ENCODE measurements around the gene BEND3. TPM values are rescaled to one million over a fixed set of nuclear protein-coding genes. Genes with fewer than 3 reads are reported as not detected.
"Not testable (repeated sequence)": the region's sequence is repeated elsewhere in the genome, so short reads cannot be mapped to it uniquely, and the experiment has no call there.

BEND3 gene
- total RNA-seq, 1 donor from 2014 or later, result 10.9 TPM

- Mint-ChIP-seq H3K27me3 (ENCODE audit: unreplicated experiment) (no peaks in the 10 kb centered on the region), H3K27ac (ENCODE audit: unreplicated experiment) (peak overlapping the region; percentile 91), H3K4me1 (ENCODE audit: low read depth, unreplicated experiment) (peaks cover 14% of the 10 kb centered on the region), H3K4me3 (ENCODE audit: unreplicated experiment) (peak overlapping the region; percentile 69), H3K9me3 (ENCODE audit: unreplicated experiment) (no peaks in the 10 kb centered on the region), H3K36me3 (ENCODE audit: unreplicated experiment) (no peaks in the 10 kb centered on the region)
- DNase-seq, result peak; percentile 66
- no peak for TF ChIP-seq CTCF (IDR thresholded peaks at IDR 0.05; ENCODE audit: partially characterized antibody, unreplicated experiment)
Observed at GRCh38 chr6:107154131-107154800, 39.0 kb upstream of the BEND3 start.

DNA sequence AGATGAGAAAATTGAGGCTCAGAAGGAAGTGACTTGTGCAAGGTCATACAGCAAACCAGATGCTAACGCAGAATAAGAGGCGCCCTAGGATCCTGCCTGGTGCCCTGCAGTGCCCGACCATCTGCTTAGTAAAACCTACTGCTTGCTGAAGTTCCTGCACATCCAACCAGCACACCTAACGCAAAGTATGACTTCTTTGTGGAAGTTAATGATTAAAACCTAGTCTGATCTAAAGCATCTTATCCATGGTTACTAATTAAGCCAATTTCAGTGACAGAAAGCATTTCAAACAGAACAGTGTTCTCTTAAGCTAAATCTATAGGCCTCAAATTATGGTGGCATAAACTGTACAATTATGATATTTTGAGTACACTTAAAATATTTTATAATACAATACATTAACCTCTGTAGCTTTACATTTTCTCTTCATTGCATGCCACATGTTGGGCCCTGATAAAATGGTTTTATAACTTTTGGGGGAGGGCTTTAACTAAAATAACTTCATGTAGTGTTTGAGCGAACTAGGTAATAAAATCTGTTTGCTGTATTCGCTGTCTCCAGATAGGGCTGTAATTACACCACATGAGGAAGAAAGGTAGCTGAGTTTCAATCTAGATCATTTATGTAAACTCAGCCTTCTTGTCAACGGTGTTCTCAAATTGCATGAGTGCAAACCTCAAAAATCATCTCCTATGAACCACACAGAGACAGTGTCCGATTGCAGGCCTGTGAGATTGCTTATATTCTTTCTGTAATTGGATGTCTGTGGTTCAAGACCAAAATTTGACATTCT lies 37.5 kb upstream of the BEND3 start:
- Mint-ChIP-seq H3K4me3 (ENCODE audit: unreplicated experiment) (no peak overlapping the region), H3K27ac (ENCODE audit: unreplicated experiment) (no peak overlapping the region), H3K27me3 (ENCODE audit: unreplicated experiment) (no peaks in the 10 kb centered on the region), H3K4me1 (ENCODE audit: low read depth, unreplicated experiment) (peaks cover 14% of the 10 kb centered on the region), H3K36me3 (ENCODE audit: unreplicated experiment) (no peaks in the 10 kb centered on the region), H3K9me3 (ENCODE audit: unreplicated experiment) (no peaks in the 10 kb centered on the region)
- TF ChIP-seq CTCF (IDR thresholded peaks at IDR 0.05; ENCODE audit: partially characterized antibody, unreplicated experiment), result no peak
- no peak for DNase-seq

GRCh38 chr6:107144666-107145065 lies 29.4 kb upstream of the BEND3 start:
- no peak for TF ChIP-seq CTCF (IDR thresholded peaks at IDR 0.05; ENCODE audit: partially characterized antibody, unreplicated experiment)
- H3K27ac Mint-ChIP-seq (ENCODE audit: unreplicated experiment), result no peak overlapping the region
- DNase-seq, result no peak
- peaks cover 1% of the 10 kb centered on the region for H3K9me3 Mint-ChIP-seq (ENCODE audit: unreplicated experiment)
- no peaks in the 10 kb centered on the region for H3K27me3 Mint-ChIP-seq (ENCODE audit: unreplicated experiment)
- H3K36me3 Mint-ChIP-seq (ENCODE audit: unreplicated experiment), result no peaks in the 10 kb centered on the region
- H3K4me3 Mint-ChIP-seq (ENCODE audit: unreplicated experiment), result no peak overlapping the region
- no peaks in the 10 kb centered on the region for H3K4me1 Mint-ChIP-seq (ENCODE audit: low read depth, unreplicated experiment)

DNA sequence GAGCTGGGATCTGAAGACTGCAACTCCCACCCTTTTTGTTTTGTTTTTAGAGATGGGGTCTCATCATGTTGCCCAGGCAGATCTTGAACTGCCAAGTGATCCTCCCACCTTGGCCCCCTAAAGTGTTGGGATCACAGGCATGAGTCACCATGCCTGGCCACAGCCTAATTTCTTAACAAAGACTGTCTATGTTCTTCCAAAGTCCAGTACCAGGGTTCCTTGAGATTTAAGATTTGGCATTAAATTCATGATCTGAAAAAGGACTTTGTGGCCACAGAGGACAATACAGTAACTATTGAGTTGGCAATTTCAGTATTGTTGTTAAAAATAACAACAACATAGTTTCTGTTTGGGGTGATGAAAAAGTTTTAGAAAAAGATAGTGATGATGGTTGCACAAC lies 28.7 kb upstream of the BEND3 start:
- no peak overlapping the region for H3K4me3 Mint-ChIP-seq (ENCODE audit: unreplicated experiment)
- H3K27me3 Mint-ChIP-seq (ENCODE audit: unreplicated experiment), result no peaks in the 10 kb centered on the region
- no peak for TF ChIP-seq CTCF (IDR thresholded peaks at IDR 0.05; ENCODE audit: partially characterized antibody, unreplicated experiment)
- no peak for DNase-seq
- H3K27ac Mint-ChIP-seq (ENCODE audit: unreplicated experiment), result no peak overlapping the region
- no peaks in the 10 kb centered on the region for H3K36me3 Mint-ChIP-seq (ENCODE audit: unreplicated experiment)
- H3K9me3 Mint-ChIP-seq (ENCODE audit: unreplicated experiment), result peaks cover 1% of the 10 kb centered on the region
- no peaks in the 10 kb centered on the region for H3K4me1 Mint-ChIP-seq (ENCODE audit: low read depth, unreplicated experiment)

- H3K36me3 Mint-ChIP-seq (ENCODE audit: unreplicated experiment), result no peaks in the 10 kb centered on the region
- H3K4me1 Mint-ChIP-seq (ENCODE audit: low read depth, unreplicated experiment), result no peaks in the 10 kb centered on the region
- peaks cover 1% of the 10 kb centered on the region for H3K27me3 Mint-ChIP-seq (ENCODE audit: unreplicated experiment)
- TF ChIP-seq CTCF (IDR thresholded peaks at IDR 0.05; ENCODE audit: partially characterized antibody, unreplicated experiment), result no peak
- no peak overlapping the region for H3K4me3 Mint-ChIP-seq (ENCODE audit: unreplicated experiment)
- no peak overlapping the region for H3K27ac Mint-ChIP-seq (ENCODE audit: unreplicated experiment)
- DNase-seq, result no peak
- H3K9me3 Mint-ChIP-seq (ENCODE audit: unreplicated experiment), result peaks cover 1% of the 10 kb centered on the region
Observed at GRCh38 chr6:107140581-107140980, 25.3 kb upstream of the BEND3 start.

- H3K27me3 Mint-ChIP-seq (ENCODE audit: unreplicated experiment); H3K27ac Mint-ChIP-seq (ENCODE audit: unreplicated experiment); H3K4me1 Mint-ChIP-seq (ENCODE audit: low read depth, unreplicated experiment); H3K4me3 Mint-ChIP-seq (ENCODE audit: unreplicated experiment); H3K9me3 Mint-ChIP-seq (ENCODE audit: unreplicated experiment); DNase-seq; H3K36me3 Mint-ChIP-seq (ENCODE audit: unreplicated experiment): not testable (repeated sequence)
Observed at GRCh38 chr6:107136324-107136723, 21.0 kb upstream of the BEND3 start.

DNA sequence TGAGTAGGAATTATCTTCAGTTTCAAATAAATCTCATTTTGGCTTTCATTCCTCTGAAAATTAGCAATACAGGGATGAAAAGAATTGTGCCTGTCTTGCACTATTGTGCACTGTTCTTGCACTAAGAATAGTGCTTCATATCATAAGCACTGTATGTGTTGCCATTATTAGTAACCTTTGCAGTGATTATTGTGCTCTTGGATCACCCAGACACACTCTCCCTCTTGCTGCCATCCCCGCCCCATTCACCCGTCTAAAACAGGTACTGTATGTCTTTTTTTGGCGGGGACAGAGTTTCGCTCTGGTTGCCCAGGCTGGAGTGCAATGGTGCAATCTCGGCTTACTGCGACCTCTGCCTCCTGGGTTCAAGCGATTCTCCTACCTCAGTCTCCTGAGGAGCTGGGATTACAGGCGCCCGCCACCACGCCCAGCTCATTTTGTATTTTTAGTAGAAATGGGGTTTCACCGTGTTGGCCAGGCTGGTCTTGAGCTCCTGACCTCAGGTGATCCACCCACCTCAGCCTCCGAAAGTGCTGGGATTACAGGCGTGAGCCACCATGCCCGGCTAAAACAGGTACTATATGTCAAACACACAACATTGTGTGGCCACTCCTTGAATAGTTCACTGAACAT lies 19.8 kb upstream of the BEND3 start:
- not testable (repeated sequence) for H3K36me3 Mint-ChIP-seq (ENCODE audit: unreplicated experiment)

More for the DNA sequence above, 19.8 kb upstream of the BEND3 start:
- H3K27me3 Mint-ChIP-seq (ENCODE audit: unreplicated experiment); H3K27ac Mint-ChIP-seq (ENCODE audit: unreplicated experiment); H3K4me3 Mint-ChIP-seq (ENCODE audit: unreplicated experiment); H3K9me3 Mint-ChIP-seq (ENCODE audit: unreplicated experiment); DNase-seq; H3K4me1 Mint-ChIP-seq (ENCODE audit: low read depth, unreplicated experiment): not testable (repeated sequence)
